NCI-H2196 (cell line): ENCODE measurements around the gene SPATS2L.
A peak's percentile ranks its signal among the peaks of the same experiment; 100 is the strongest.

ENCODE experiments used
- DNase-seq: peaks from one replicate; lab custom pipeline; 2025; ENCODE audit not compliant: unreplicated experiment; lab: John Stamatoyannopoulos, UW

Gene SPATS2L

DNA sequence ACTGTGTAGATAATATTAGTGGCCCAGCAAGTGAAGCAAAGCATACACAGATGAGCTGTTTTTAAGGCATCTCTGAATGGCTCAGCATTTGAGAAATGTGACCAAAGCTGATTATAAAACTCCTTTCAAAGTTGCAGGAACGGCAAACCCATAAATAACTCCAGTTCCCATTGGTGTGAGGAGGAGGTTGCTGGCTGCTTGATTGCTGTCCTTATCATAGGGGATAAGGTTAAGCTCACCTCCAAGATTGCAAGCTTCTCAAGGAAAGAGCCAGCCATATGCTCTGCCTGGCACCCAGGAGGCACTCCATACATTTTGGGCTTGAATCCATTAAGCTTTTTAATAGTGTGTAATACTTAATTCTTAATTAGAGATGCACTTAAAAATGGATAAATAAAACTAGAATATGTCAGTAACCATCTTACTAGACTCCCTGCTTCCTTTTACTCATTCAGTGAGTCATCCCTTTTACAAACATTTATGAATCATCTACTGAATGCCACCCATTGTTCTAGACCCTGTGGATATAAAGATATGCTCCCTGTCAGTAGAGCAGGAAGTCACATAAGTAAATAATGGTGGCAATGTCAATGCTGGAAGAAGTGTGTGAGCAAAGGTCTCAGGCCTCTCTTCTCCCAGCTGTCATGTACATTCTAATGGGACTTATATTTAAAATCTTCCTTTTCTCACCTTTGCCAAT lies 99.3 kb downstream of the SPATS2L start:
- DNase-seq, result peak; percentile 62

- DNase-seq, result no peak
Observed at GRCh38 chr2:200406379-200406778, 99.9 kb downstream of the SPATS2L start.

GRCh38 chr2:200408428-200409316 lies 102.2 kb downstream of the SPATS2L start:
- no peak for DNase-seq

- DNase-seq, result no peak
Observed at GRCh38 chr2:200411831-200412230, 105.3 kb downstream of the SPATS2L start.

- DNase-seq, result no peak
Observed at GRCh38 chr2:200414367-200414766, 107.9 kb downstream of the SPATS2L start.

- DNase-seq, result no peak
Observed at GRCh38 chr2:200415455-200415854, 109.0 kb downstream of the SPATS2L start.

DNA sequence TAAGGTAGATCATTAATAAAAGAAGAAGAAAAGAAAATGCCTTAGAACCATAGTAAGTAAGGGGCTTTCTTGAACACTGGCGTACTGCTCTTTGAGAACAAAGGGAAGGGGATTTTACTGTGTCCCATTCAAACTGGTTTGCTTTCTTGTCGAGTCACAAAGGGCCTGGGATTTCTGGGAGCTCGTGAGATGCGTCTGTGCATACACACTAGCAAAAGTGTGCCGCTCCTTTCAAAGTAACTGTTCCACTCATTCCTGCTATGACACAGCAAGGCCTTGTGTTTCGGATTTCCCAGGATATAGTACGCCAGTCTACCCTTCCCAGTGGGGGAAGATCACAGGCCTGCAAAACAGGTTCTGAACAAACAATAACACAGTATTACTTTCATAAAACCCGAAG lies 110.4 kb downstream of the SPATS2L start:
- DNase-seq, result no peak

DNA sequence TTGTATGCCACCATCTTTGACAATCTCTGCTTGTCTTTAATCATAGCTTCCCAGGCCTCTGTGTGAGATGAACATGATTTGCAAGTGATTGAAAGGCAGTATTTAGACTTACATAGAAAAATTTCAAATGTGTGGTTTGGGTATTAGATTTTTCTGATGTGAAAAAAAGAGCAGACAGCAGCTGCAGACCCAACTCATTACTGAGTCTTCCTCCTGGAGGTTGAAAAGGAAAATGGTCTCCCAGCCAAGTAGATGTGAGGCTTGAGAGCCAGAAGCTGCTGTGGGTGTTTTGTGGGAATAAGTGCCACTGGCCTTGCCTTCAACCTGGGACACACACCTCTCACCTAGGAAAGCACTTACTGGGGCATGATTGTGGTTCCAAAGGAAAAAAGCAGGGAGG lies 110.9 kb downstream of the SPATS2L start:
- no peak for DNase-seq

- DNase-seq, result no peak
Observed at GRCh38 chr2:200418399-200418798, 111.9 kb downstream of the SPATS2L start.

DNA sequence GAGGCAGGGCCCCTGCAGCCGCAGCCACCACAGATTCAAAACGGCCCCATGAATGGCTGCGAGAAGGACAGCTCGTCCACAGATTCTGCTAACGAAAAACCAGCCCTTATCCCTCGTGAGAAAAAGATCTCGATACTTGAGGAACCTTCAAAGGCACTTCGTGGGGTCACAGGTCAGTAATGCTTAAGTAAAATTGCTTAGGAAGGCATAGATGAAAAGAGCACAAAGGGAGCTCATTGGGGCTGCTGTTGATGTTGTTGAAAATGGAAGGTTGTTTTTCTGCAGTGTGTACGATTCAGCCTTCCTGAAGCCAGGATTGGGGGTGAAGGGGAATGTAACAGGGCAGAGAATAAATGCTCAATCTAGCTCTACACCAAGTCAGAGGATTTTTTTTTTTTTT lies 112.8 kb downstream of the SPATS2L start:
- no peak for DNase-seq

- no peak for DNase-seq
Observed at GRCh38 chr2:200421270-200421669, 114.8 kb downstream of the SPATS2L start.

- DNase-seq, result no peak
Observed at GRCh38 chr2:200422071-200422470, 115.6 kb downstream of the SPATS2L start.

GRCh38 chr2:200422532-200423261 lies 116.2 kb downstream of the SPATS2L start:
- no peak for DNase-seq

- no peak for DNase-seq
Observed at GRCh38 chr2:200423541-200423940, 117.0 kb downstream of the SPATS2L start.

GRCh38 chr2:200425026-200425821 lies 118.7 kb downstream of the SPATS2L start:
- DNase-seq, result no peak

- DNase-seq, result no peak
Observed at GRCh38 chr2:200426754-200427153, 120.3 kb downstream of the SPATS2L start.

- DNase-seq, result no peak
Observed at GRCh38 chr2:200428961-200429665, 122.6 kb downstream of the SPATS2L start.

DNA sequence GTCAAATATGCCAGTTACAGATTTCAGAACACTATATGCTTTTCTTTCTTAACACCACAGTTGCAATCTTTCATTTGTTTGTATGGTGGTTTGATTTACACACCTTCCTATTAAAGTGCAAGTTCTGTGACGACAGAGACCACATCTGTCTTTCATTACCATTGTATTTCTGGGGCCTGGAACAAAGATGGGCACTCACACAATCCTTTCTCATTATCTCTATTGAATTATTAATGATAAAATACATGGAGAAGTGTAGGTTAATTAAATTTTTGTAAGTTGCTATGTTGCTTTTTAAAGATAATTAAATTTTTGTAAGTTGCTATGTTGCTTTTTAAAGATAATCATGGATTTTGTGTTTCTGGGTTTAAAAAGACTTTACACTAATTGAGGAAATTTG lies 123.5 kb downstream of the SPATS2L start:
- no peak for DNase-seq

DNA sequence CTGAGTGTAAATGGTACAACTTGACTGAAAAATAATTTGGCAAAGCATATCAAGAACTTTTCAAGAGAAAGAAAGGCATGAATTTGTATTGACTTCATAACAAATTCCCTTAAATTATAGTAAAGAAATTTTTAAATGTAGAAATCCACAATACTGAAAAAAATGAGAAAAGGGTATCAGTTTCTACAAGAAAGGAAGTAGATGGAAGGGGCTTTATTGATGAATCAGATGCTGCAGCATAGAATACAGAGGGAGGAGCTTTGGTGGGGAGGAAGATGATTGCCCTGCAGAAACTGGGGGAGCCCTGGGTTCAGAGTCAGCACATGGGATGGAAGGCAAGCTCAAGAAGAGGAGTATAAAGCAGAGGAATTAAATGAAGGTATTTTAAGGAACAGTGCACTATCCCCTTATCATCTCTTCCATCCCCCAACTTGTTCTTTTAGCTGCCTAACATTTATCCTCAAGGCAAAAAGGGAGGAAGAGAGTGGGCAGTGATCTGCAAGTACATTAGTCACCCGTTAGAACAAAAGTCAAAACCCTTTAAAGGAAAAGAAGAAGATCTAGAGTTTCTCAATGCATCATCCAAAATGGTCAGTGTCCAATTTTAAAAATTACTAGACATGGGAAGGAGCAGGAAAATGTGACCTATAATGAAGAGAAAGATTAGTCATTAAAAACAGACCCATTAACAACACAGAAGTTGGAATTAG lies 125.7 kb downstream of the SPATS2L start:
- DNase-seq, result no peak

DNA sequence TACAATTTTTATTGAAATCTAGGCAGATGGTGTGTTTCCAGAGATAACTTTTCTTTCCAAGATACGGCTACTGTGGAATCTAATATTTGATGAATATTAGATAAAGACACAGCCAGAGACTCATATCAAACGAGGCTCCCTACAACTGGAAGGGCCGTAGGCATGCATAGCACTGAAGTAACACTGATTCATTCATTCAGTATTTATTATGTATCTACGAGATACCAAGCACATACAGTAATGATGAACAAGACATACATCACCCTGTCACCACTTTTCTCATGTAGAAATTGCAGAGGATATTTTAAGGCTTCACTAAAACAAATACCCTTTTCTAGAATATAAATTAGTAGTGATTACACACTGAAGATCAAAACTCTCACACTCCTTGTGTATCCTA lies 128.9 kb downstream of the SPATS2L start:
- DNase-seq, result no peak
